ENCODE results near the gene GNPTG.

The GNPTG gene

GRCh38 chr16:1311212-1311737, 40.5 kb upstream of the GNPTG start:
- Histone ChIP-seq H3K36me3 (ENCODE audit: insufficient read depth, low read length) (peaks cover 46% of the 10 kb centered on the region), H3K27ac (no peak overlapping the region), H3K9ac (ENCODE audit: insufficient read length) (peak overlapping the region; percentile 99), H3K4me3 (peak overlapping the region; percentile 100), H3K9me3 (ENCODE audit: low read depth, low read length) (no peaks in the 10 kb centered on the region)
- TF ChIP-seq EZH2 (IDR thresholded peaks at IDR 0.05) (no peak), FOXP2 (optimal IDR thresholded peaks at IDR 0.05; ENCODE audit: control extremely low read depth, extremely low read length, insufficient read depth) (no peak), POLR2AphosphoS5 (IDR thresholded peaks at IDR 0.05; ENCODE audit: borderline replicate concordance, low read depth, low read length) (no peak)
- DNase-seq (ENCODE audit: low read depth, low spot score) = no peak

GRCh38 chr16:1311738-1312466, 39.8 kb upstream of the GNPTG start:
- TF ChIP-seq EZH2 (IDR thresholded peaks at IDR 0.05) (no peak), FOXP2 (optimal IDR thresholded peaks at IDR 0.05; ENCODE audit: control extremely low read depth, extremely low read length, insufficient read depth) (no peak), POLR2AphosphoS5 (IDR thresholded peaks at IDR 0.05; ENCODE audit: borderline replicate concordance, low read depth, low read length) (no peak)
- H3K9me3 ChIP-seq (ENCODE audit: low read depth, low read length) = no peaks in the 10 kb centered on the region
- peaks cover 53% of the 10 kb centered on the region for H3K36me3 ChIP-seq (ENCODE audit: insufficient read depth, low read length)
- H3K27ac ChIP-seq = no peak overlapping the region
- peak overlapping the region; percentile 100 for H3K4me3 ChIP-seq
- H3K9ac ChIP-seq (ENCODE audit: insufficient read length) = peak overlapping the region; percentile 99
- no peak for DNase-seq (ENCODE audit: low read depth, low spot score)

- DNase-seq (ENCODE audit: low read depth, low spot score) = no peak
- H3K36me3 ChIP-seq (ENCODE audit: insufficient read depth, low read length) = peaks cover 58% of the 10 kb centered on the region
These were observed 39.3 kb upstream of the GNPTG start for GRCh38 chr16:1312467-1312816.

GRCh38 chr16:1312903-1313302, 38.8 kb upstream of the GNPTG start:
- no peak overlapping the region for H3K27ac ChIP-seq
- TF ChIP-seq FOXP2 (optimal IDR thresholded peaks at IDR 0.05; ENCODE audit: control extremely low read depth, extremely low read length, insufficient read depth) = no peak
- no peak for TF ChIP-seq POLR2AphosphoS5 (IDR thresholded peaks at IDR 0.05; ENCODE audit: borderline replicate concordance, low read depth, low read length)
- no peak for TF ChIP-seq EZH2 (IDR thresholded peaks at IDR 0.05)
- no peak overlapping the region for H3K9ac ChIP-seq (ENCODE audit: insufficient read length)
- DNase-seq (ENCODE audit: low read depth, low spot score) = no peak
- no peak overlapping the region for H3K4me3 ChIP-seq
- H3K9me3 ChIP-seq (ENCODE audit: low read depth, low read length) = no peaks in the 10 kb centered on the region
- H3K36me3 ChIP-seq (ENCODE audit: insufficient read depth, low read length) = peaks cover 63% of the 10 kb centered on the region

More at GRCh38 chr16:1312467-1312816, 39.3 kb upstream of the GNPTG start:
- Histone ChIP-seq H3K9me3 (ENCODE audit: low read depth, low read length) (no peaks in the 10 kb centered on the region), H3K9ac (ENCODE audit: insufficient read length) (no peak overlapping the region), H3K27ac (no peak overlapping the region), H3K4me3 (no peak overlapping the region)
- TF ChIP-seq EZH2 (IDR thresholded peaks at IDR 0.05) = no peak
- no peak for TF ChIP-seq FOXP2 (optimal IDR thresholded peaks at IDR 0.05; ENCODE audit: control extremely low read depth, extremely low read length, insufficient read depth)
- no peak for TF ChIP-seq POLR2AphosphoS5 (IDR thresholded peaks at IDR 0.05; ENCODE audit: borderline replicate concordance, low read depth, low read length)

GRCh38 chr16:1313721-1314369, 37.9 kb upstream of the GNPTG start:
- H3K4me3 ChIP-seq = no peak overlapping the region
- no peak for TF ChIP-seq POLR2AphosphoS5 (IDR thresholded peaks at IDR 0.05; ENCODE audit: borderline replicate concordance, low read depth, low read length)
- TF ChIP-seq EZH2 (IDR thresholded peaks at IDR 0.05) = no peak
- no peak for TF ChIP-seq FOXP2 (optimal IDR thresholded peaks at IDR 0.05; ENCODE audit: control extremely low read depth, extremely low read length, insufficient read depth)
- no peak for DNase-seq (ENCODE audit: low read depth, low spot score)
- H3K27ac ChIP-seq = no peak overlapping the region
- no peak overlapping the region for H3K9ac ChIP-seq (ENCODE audit: insufficient read length)
- no peaks in the 10 kb centered on the region for H3K9me3 ChIP-seq (ENCODE audit: low read depth, low read length)
- H3K36me3 ChIP-seq (ENCODE audit: insufficient read depth, low read length) = peaks cover 72% of the 10 kb centered on the region

- Histone ChIP-seq H3K9ac (ENCODE audit: insufficient read length) (no peak overlapping the region), H3K27ac (no peak overlapping the region), H3K9me3 (ENCODE audit: low read depth, low read length) (no peaks in the 10 kb centered on the region), H3K4me3 (no peak overlapping the region), H3K36me3 (ENCODE audit: insufficient read depth, low read length) (peaks cover 79% of the 10 kb centered on the region)
- no peak for TF ChIP-seq FOXP2 (optimal IDR thresholded peaks at IDR 0.05; ENCODE audit: control extremely low read depth, extremely low read length, insufficient read depth)
- TF ChIP-seq POLR2AphosphoS5 (IDR thresholded peaks at IDR 0.05; ENCODE audit: borderline replicate concordance, low read depth, low read length) = no peak
- no peak for TF ChIP-seq EZH2 (IDR thresholded peaks at IDR 0.05)
- DNase-seq (ENCODE audit: low read depth, low spot score) = no peak
These were observed 37.2 kb upstream of the GNPTG start for GRCh38 chr16:1314399-1315068.

GRCh38 chr16:1315081-1316032, 36.4 kb upstream of the GNPTG start:
- peaks cover 87% of the 10 kb centered on the region for H3K36me3 ChIP-seq (ENCODE audit: insufficient read depth, low read length)
- no peak overlapping the region for H3K9ac ChIP-seq (ENCODE audit: insufficient read length)
- TF ChIP-seq EZH2 (IDR thresholded peaks at IDR 0.05) (no peak), POLR2AphosphoS5 (IDR thresholded peaks at IDR 0.05; ENCODE audit: borderline replicate concordance, low read depth, low read length) (no peak), FOXP2 (optimal IDR thresholded peaks at IDR 0.05; ENCODE audit: control extremely low read depth, extremely low read length, insufficient read depth) (no peak)
- H3K4me3 ChIP-seq = no peak overlapping the region
- DNase-seq (ENCODE audit: low read depth, low spot score) = no peak
- no peak overlapping the region for H3K27ac ChIP-seq
- no peaks in the 10 kb centered on the region for H3K9me3 ChIP-seq (ENCODE audit: low read depth, low read length)
